Right atrium auricular region (tissue), 2 donors: Measurements from ENCODE around the gene ZNF362. TPM values are rescaled to one million over a fixed set of nuclear protein-coding genes. Genes with fewer than 3 reads are reported as not detected.

Source experiments
- DNase-seq: peaks from one replicate; pipeline ENCODE4 v3.0.0-alpha.2; 2019; ENCODE audit warnings: low spot score
- H3K27ac ChIP-seq, 2 donors: fragments of 200-600 bp; sonication (generic); 1 replicate in 1 of 2; 2 replicates in 1 of 2; pipeline ENCODE4 v1.5.1; 2016 to 2019
- H3K27me3 ChIP-seq, 2 donors: fragments of 200-600 bp; sonication (generic); one replicate each; pipeline versions ENCODE4 v1.5.1 to v1.6.0; 2017 to 2019
- H3K36me3 ChIP-seq: fragments of 200-600 bp; sonication (generic); one replicate; pipeline ENCODE4 v1.5.1; 2016
- H3K4me1 ChIP-seq, 2 donors: fragments of 200-600 bp; sonication (generic); one replicate each; pipeline versions ENCODE4 v1.5.1 to v1.6.0; 2017 to 2019
- H3K4me3 ChIP-seq, 2 donors: fragments of 200-600 bp; sonication (generic); 1 replicate in 1 of 2; 2 replicates in 1 of 2; pipeline ENCODE4 v1.5.1; 2017 to 2019; ENCODE audit warnings: mild to moderate bottlenecking in 1 of 2, moderate library complexity in 1 of 2
- H3K9me3 ChIP-seq, 2 donors: fragments of 200-600 bp; sonication (generic); one replicate each; pipeline ENCODE4 v1.5.1; 2019
- total RNA-seq, 2 donors: library from RNA; depleted of rRNA; stranded (reverse); fragments of >200 nt; gene quantifications; one replicate each; pipeline ENCODE4 v1.1.0, GENCODE V29; 2016
- TF ChIP-seq, protein P1 (sequence below), 2 donors: fragments of 200-600 bp; sonication (generic); IDR thresholded peaks; one replicate each; pipeline ENCODE4 v1.5.1; 2019; ENCODE audit warnings: antibody characterized with exemption in 2 of 2

ZNF362 gene
- total RNA-seq, 2 donors from 2014 or later, result 23.5 to 50.5 TPM

DNA sequence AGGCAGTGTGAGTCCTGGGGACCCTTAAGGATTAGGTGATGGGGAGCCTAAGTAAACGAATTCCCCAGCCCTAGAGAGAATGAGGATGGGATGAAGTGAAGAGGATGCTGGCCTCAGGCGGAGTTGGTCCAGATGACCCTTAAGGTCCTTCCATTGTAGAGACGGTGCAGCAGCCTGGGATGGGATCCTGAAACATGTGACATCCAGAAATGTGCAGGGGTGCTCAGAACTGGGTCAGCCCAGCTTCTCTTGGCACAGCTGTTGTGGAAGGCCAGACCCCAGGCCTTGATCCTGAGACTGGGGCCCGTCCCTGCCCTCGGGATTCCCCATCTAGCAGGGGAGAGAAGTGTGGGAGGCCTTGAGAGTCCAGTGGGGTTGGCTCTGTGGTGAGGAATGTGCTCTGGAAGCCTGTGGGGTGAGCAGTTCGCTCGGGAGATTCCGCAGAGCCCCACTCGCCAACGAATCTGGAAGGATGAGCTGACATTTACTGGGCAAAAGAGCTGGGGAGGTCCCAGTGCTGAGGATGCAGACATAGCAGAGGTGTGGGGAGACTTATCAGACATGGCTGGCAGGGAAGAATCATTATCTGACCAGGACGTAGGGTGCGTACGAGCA, 36.5 kb downstream of the ZNF362 start:
- Histone ChIP-seq H3K4me3 (no peak overlapping the region), H3K27ac (peak overlapping the region in 1 of 2 donors; percentile 5), H3K4me1 (peaks cover 0 to 25% of the 10 kb centered on the region in 2 donors), H3K9me3 (no peaks in the 10 kb centered on the region), H3K27me3 (no peaks in the 10 kb centered on the region), H3K36me3 (peaks cover 13% of the 10 kb centered on the region)
- DNase-seq, result no peak
- TF ChIP-seq, protein P1, sequence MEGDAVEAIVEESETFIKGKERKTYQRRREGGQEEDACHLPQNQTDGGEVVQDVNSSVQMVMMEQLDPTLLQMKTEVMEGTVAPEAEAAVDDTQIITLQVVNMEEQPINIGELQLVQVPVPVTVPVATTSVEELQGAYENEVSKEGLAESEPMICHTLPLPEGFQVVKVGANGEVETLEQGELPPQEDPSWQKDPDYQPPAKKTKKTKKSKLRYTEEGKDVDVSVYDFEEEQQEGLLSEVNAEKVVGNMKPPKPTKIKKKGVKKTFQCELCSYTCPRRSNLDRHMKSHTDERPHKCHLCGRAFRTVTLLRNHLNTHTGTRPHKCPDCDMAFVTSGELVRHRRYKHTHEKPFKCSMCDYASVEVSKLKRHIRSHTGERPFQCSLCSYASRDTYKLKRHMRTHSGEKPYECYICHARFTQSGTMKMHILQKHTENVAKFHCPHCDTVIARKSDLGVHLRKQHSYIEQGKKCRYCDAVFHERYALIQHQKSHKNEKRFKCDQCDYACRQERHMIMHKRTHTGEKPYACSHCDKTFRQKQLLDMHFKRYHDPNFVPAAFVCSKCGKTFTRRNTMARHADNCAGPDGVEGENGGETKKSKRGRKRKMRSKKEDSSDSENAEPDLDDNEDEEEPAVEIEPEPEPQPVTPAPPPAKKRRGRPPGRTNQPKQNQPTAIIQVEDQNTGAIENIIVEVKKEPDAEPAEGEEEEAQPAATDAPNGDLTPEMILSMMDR (IDR thresholded peaks at IDR 0.05), result no peak

DNA sequence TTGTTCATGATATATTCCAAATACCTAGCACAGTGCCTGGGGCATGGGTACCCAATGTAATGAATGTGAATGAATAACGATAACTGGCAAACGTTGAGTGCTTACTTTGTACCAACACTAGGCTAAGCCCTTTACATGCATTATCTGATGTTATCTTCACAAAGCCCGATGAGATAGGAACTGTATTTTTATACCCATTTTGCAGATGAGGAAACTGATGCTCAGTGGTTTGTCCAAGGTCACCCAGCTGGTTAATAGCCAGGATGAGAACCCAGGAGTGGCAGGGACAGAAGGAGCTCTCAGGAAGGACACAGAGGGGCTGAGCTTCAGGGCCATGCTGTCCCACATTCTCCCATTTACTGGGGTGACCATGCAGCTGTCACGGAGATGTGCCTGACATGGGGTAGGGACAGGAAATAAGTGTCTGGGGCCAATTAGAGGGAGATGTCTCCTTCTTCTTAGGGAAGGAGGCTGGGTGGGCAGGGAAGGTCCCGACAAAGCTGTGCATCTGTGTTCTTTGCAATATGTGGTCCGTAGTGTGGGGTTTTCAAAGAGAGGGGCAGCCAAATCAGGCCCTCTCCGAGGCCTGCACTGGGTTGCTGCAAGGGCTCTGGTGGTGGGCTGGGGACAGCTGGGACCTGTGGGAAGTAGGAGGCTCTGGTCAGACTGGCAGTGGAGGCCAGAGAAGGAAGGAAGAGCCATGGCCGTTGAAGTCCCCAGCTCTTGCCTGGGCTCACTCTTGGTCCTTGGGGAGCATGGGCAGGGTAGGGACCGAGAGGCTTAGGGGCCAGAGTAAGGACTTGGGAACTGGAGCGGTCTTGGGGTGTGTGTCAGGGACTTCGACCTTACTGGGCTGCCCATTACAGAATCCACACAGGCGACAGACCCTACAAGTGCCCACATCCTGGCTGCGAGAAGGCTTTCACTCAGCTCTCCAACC, 38.0 kb downstream of the ZNF362 start:
- H3K9me3 ChIP-seq, result no peaks in the 10 kb centered on the region
- TF ChIP-seq, protein P1 (IDR thresholded peaks at IDR 0.05), result no peak
- no peak overlapping the region for H3K4me3 ChIP-seq
- DNase-seq, result no peak
- H3K27me3 ChIP-seq, result no peaks in the 10 kb centered on the region
- H3K27ac ChIP-seq, result no peak overlapping the region
- peaks cover 19% of the 10 kb centered on the region for H3K36me3 ChIP-seq
- H3K4me1 ChIP-seq, result peaks cover 0 to 25% of the 10 kb centered on the region in 2 donors

DNA sequence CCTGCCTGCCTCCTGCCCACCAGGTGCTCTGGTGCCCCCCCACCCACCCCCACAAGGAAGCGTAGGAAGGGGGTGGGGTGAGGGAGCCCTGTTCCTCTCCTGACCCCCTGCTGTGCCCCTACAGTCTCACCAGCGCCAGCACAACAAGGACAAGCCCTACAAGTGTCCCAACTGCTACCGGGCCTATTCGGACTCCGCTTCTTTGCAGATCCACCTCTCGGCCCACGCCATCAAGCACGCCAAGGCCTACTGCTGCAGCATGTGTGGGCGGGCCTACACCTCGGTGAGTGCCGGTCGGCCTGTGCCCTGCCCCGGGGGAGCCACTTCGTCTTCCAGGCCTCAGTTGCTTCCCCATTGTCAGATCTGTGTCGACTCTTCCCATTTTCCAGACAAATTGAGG, 38.7 kb downstream of the ZNF362 start:
- Histone ChIP-seq H3K4me1 (peaks cover 0 to 19% of the 10 kb centered on the region in 2 donors), H3K4me3 (no peak overlapping the region), H3K36me3 (peaks cover 24% of the 10 kb centered on the region), H3K9me3 (no peaks in the 10 kb centered on the region), H3K27me3 (no peaks in the 10 kb centered on the region), H3K27ac (peak overlapping the region; percentile 41 to 61)
- TF ChIP-seq, protein P1 (IDR thresholded peaks at IDR 0.05), result no peak
- DNase-seq, result no peak

DNA sequence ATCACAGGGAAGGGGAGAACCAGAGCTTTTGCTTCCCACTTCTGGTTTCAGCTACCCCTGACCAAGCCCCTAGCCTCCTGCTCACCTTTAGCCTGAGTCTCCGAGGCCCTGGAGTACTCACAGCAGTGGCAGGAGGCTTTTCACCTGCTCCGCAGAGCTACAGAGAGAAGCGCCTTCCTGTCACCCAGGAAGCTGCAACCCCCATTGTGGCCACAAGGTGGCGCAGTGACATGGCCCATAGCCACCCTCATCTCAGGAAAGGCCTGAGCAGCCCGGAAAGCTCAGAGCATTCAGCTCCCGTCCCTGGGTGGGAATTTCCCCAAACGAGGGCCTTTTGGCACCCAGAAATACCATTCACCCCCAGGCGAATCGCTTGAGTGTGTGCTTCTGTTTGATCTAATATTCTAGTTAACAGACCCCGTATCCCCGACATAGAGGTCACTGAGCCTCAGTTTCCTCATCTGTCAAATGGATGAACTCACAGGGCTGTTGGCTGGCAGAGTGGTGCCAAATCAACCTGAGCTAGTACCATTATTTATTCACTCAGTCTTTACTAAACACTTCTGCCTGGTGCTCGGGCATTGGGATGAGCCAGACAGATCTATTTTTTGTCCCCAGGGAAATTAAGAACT, 39.3 kb downstream of the ZNF362 start:
- H3K27ac ChIP-seq, result peak overlapping the region; percentile 41 to 61
- peaks cover 0 to 23% of the 10 kb centered on the region in 2 donors for H3K4me1 ChIP-seq
- H3K27me3 ChIP-seq, result no peaks in the 10 kb centered on the region
- no peak overlapping the region for H3K4me3 ChIP-seq
- H3K9me3 ChIP-seq, result no peaks in the 10 kb centered on the region
- DNase-seq, result peak; percentile 91
- TF ChIP-seq, protein P1 (IDR thresholded peaks at IDR 0.05), result peak; percentile 93 to 99
- peaks cover 24% of the 10 kb centered on the region for H3K36me3 ChIP-seq

DNA sequence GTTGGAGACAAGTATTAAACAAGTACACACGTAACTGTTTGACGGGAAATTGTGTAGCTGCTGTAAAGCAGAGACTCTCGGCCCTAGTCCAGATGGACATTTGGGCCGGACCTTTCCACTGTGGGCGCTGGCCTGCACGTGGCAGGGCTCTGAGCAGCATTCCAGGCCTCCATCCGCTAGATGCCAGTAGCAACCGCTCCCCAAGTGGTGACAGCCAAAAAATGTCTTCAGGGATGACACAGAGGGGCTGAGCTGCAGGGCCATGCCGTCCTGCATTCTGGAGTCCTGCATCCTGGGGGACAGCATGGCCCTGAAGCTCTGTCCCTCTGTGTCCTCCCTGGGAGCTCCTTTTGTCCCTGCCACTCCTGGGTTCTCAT, 39.8 kb downstream of the ZNF362 start:
- peak overlapping the region; percentile 41 to 61 for H3K27ac ChIP-seq
- no peaks in the 10 kb centered on the region for H3K27me3 ChIP-seq
- peaks cover 0 to 28% of the 10 kb centered on the region in 2 donors for H3K4me1 ChIP-seq
- TF ChIP-seq, protein P1 (IDR thresholded peaks at IDR 0.05), result no peak
- no peak for DNase-seq
- H3K4me3 ChIP-seq, result no peak overlapping the region
- H3K36me3 ChIP-seq, result peaks cover 24% of the 10 kb centered on the region
- H3K9me3 ChIP-seq, result no peaks in the 10 kb centered on the region
